Right lung (tissue), 5 donors: ENCODE results near the gene CFDP1. TPM values are rescaled to one million over a fixed set of nuclear protein-coding genes. Genes with fewer than 3 reads are reported as not detected.

ENCODE experiments used
- DNase-seq, 2 donors: peaks; one replicate each; pipeline ENCODE4 v3.0.0-alpha.2; 2013
- polyA plus RNA-seq, 5 donors: library from polyadenylated mRNA; unstranded; fragments of 120-200 nt; gene quantifications; one replicate each; pipeline versions ENCODE4 v1.2.1 to v1.2.3, GENCODE V29; 2013; ENCODE audit warnings: inconsistent platforms in 1 of 5, low replicate concordance in 1 of 5; ENCODE audit not compliant: insufficient read length in 5 of 5, insufficient read depth in 1 of 5

Gene CFDP1
- polyA plus RNA-seq, 5 donors = 139 to 173 (median 147) TPM

- no peak for DNase-seq
Measured at GRCh38 chr16:75252049-75252864, 181.0 kb downstream of the CFDP1 start.

GRCh38 chr16:75251280-75252048 lies 181.8 kb downstream of the CFDP1 start, which contains the start of gene BCAR1:
Gene BCAR1 (minus strand): TSS chr16:75251624. CDS start chr16:75251482, 142 bp downstream.
- peak; percentile 85 to 86 for DNase-seq

GRCh38 chr16:75250809-75251279 lies 182.5 kb downstream of the CFDP1 start:
- DNase-seq = no peak

GRCh38 chr16:75250089-75250808 lies 183.1 kb downstream of the CFDP1 start:
- no peak for DNase-seq

- DNase-seq = no peak
Measured at GRCh38 chr16:75249441-75249840, 183.9 kb downstream of the CFDP1 start.

GRCh38 chr16:75248536-75249380 lies 184.5 kb downstream of the CFDP1 start:
- no peak for DNase-seq

GRCh38 chr16:75248142-75248535 lies 185.2 kb downstream of the CFDP1 start:
- DNase-seq = no peak

GRCh38 chr16:75247249-75247648 lies 186.1 kb downstream of the CFDP1 start:
- DNase-seq = no peak

GRCh38 chr16:75246504-75247205 lies 186.6 kb downstream of the CFDP1 start:
- no peak for DNase-seq

GRCh38 chr16:75244844-75245758 lies 188.2 kb downstream of the CFDP1 start:
- peak in 1 of 2 donors; percentile 76 for DNase-seq

- no peak for DNase-seq
Measured at GRCh38 chr16:75244225-75244809, 189.0 kb downstream of the CFDP1 start.

Other genes with a start within 250 kb of the CFDP1 start
- not detected for gene CTRB2, start 226.3 kb downstream of the CFDP1 start, polyA plus RNA-seq
- gene CTRB1, start 214.5 kb downstream of the CFDP1 start, polyA plus RNA-seq = under 1 TPM in 2 of 5 donors, not detected in 3; 0.09 to 0.12 TPM
- 10 to 100 TPM; 32.6 to 76.2 (median 54.7) TPM for gene BCAR1, start 181.9 kb downstream of the CFDP1 start, polyA plus RNA-seq
- gene TMEM170A, start 31.2 kb upstream of the CFDP1 start, polyA plus RNA-seq = 10 to 100 TPM; 27.5 to 42.3 (median 37.3) TPM
- gene CHST6, start 61.9 kb upstream of the CFDP1 start, polyA plus RNA-seq = 1 to 10 TPM in 3 of 5 donors, under 1 TPM in 2; 0.80 to 2.1 (median 1.6) TPM
- 1 to 10 TPM in 1 of 5 donors, under 1 TPM in 4; 0.44 to 1.0 (median 0.67) TPM for gene CHST5, start 102.6 kb upstream of the CFDP1 start, polyA plus RNA-seq
- 10 to 100 TPM; 16.5 to 30.4 (median 26.4) TPM for gene TMEM231, start 122.7 kb upstream of the CFDP1 start, polyA plus RNA-seq
- 100 to 1,000 TPM; 131 to 151 (median 138) TPM for gene GABARAPL2, start 132.9 kb upstream of the CFDP1 start, polyA plus RNA-seq
- gene ADAT1, start 189.8 kb upstream of the CFDP1 start, polyA plus RNA-seq = 10 to 100 TPM; 40.7 to 54.5 (median 42.5) TPM
- 100 to 1,000 TPM; 114 to 134 (median 123) TPM for gene KARS1, start 214.2 kb upstream of the CFDP1 start, polyA plus RNA-seq
- gene TERF2IP, start 214.3 kb upstream of the CFDP1 start, polyA plus RNA-seq = 10 to 100 TPM; 74.8 to 83.9 (median 78.2) TPM
- gene CPHXL2, start 243.5 kb upstream of the CFDP1 start, polyA plus RNA-seq = under 1 TPM in 4 of 5 donors, not detected in 1; 0.09 to 0.30 (median 0.20) TPM